GM12892 (cell line): ENCODE data around the gene FLT3.

Experiments
- POLR2A ChIP-seq: IDR thresholded peaks from 2 replicates; pipeline ENCODE4 v1.6.1; 2011; ENCODE audit warnings: low read depth, low read length, control low read depth
- POLR2AphosphoS5 ChIP-seq: IDR thresholded peaks from 2 replicates; pipeline ENCODE4 v1.6.1; 2011; ENCODE audit warnings: low read depth, low read length, control low read depth

DNA sequence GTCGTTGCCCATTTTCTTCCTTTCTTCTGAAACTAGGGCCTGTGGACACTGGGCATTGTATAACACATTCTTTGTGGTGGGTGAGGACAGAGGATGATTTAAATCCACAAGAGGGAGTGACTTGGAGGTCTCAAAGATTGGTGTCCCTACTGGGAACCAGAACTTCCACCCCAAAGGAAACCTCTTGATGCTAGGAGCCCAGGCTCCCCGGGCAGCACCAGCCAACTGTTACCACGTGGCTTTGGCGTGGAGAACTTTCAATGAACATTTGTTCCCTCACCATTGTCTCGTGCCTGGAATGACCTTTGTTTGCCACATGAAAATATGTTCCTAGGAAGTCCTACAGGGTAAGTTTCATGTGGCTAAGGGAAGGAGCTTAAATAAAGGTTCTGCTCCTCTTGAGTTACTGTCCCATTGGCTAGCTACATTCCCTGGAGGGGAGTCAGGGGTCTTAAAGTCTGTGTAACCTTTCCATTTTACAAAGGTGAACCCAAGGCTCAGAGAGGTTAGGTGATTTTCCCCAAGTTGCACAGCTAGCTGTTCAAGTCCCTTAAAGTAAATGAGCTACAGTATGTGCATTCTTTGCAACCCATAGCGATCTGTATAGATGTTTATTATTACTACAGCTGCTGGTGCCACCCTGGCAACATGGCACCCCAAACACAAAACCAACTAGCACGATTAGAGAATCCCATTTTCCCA is 126.3 kb downstream of the FLT3 start:
- TF ChIP-seq POLR2A (no peak), POLR2AphosphoS5 (no peak)
